Left kidney (tissue), 2 donors: ENCODE data around the gene BUD13. TPM values are rescaled to one million over a fixed set of nuclear protein-coding genes. Genes with fewer than 3 reads are reported as not detected.

Experiments
- DNase-seq: peaks from one replicate; pipeline ENCODE4 v3.0.0-alpha.2; 2013
- polyA plus RNA-seq: library from polyadenylated mRNA; unstranded; fragments of 120-200 nt; gene quantifications from one replicate; pipeline ENCODE4 v1.2.1, GENCODE V29; 2013; ENCODE audit not compliant: insufficient read length

The BUD13 gene
- polyA plus RNA-seq, 1 donor: 41.3 TPM

GRCh38 chr11:116718955-116719501 is 53.8 kb downstream of the BUD13 start:
- no peak for DNase-seq

DNA sequence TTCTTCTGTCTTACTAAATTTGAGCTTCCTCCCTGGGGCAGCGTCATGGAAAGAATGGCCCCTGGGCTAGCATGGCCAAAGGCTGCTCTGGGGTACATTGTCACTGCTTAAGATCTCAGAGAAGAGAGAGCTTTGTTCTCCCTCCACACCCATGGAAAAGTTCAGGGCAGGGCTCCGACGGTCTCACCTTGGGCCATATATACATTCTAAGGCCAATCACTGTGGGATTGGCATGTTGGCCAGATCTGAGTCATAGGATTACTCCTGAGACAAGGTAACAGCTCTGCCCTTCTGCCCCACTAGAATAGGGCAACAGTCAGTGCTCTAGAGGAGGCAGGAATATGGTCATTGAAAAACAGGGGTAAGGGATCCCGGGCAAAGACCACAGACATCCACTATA is 56.2 kb downstream of the BUD13 start:
- no peak for DNase-seq

- DNase-seq: no peak
Measured at GRCh38 chr11:116715383-116715782, 57.4 kb downstream of the BUD13 start.

DNA sequence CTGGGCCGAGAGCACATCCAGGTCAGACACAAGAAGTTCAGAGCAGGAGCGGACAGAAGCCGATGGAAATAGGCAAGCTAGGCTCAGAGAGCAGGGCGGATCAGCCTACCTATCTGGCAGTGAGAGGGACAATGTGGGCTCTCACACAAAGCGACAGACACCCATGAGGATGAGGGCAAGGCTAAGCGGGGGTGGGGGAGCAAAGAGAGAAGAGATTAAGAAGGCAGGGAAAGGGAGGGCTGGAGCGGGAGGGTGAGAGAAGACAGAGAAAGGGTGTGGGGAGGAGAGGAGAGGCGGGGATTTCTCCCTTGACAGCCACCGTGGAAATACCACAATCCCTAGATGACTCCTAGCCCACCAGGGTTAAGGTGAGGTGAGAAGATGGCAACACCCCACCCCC is 57.9 kb downstream of the BUD13 start:
- no peak for DNase-seq

GRCh38 chr11:116712428-116712827 is 60.4 kb downstream of the BUD13 start:
- no peak for DNase-seq

DNA sequence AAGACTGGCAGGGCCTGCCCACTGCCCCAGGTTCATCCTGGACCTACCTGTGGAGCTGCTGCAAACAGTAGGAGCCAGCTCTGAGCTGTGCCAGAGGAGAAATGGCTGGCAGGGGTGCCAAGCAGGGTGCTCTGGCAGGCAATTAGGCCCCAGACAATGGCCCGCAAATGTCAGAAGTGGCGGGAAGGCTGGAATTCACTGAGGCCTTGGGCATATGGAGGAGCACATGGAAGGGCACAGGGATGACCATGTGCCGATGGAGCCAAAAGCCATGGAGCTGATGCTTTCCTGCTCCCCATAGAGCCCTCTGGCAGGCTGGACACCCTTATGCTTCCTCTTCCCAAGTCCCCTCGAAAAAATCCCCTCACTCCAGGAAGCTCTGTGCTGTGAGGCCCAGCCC is 62.0 kb downstream of the BUD13 start:
- no peak for DNase-seq

GRCh38 chr11:116710001-116710674 is 62.6 kb downstream of the BUD13 start:
- no peak for DNase-seq

DNA sequence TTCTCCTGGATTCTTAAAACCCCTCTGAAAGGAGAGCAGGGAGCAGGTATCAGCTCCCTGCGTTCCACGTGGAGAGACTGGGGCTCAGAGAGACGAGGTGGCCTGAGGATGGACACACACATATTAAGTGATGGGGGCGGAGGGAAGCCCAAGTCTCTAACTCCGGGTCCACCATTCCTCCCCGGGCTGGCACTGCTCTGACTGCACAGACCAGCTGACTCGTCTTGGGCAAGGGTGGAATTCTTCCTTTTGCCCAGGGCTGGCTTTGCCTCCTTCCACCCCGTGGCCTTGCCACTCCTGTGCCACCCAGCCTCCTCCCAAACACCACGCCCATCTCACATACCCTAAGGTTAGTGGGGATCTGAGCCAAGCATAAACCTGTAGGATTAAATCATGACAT is 65.0 kb downstream of the BUD13 start:
- DNase-seq: no peak

- no peak for DNase-seq
Measured at GRCh38 chr11:116707161-116707629, 65.6 kb downstream of the BUD13 start.

- DNase-seq: no peak
Measured at GRCh38 chr11:116703421-116703820, 69.4 kb downstream of the BUD13 start.

GRCh38 chr11:116702772-116703385 is 69.9 kb downstream of the BUD13 start:
- DNase-seq: no peak

- DNase-seq: no peak
Measured at GRCh38 chr11:116701876-116702275, 70.9 kb downstream of the BUD13 start.

GRCh38 chr11:116701297-116701801 is 71.4 kb downstream of the BUD13 start:
- DNase-seq: no peak

DNA sequence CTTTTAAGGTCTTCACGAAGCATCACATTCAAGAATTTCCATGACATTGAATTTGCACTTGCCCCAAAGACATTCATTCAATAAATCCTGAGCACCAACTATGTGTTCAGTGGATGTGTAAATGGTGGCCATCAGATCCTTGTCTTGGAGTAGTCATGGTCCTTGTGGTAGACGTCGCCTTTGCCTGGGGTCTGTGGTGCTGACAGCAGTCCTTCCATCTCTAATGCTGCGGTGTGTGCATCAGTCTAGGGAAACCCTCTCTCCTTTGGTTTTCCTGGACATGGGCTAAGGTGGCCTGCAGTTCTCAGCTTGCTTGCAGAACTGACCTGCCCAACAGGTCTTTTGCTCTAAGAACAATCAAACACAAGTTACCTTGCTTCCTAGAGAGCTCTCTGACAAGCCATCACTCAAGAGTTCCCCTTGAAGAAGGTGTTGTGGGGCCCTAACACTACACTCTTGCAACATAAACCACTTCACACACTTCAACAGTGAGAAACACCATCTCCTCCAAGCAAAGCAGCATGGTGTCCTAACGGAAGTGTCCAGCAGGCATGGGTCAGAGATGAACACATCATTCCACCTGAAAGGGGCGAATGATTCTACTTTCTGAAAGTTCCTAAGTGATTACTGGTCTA is 72.1 kb downstream of the BUD13 start:
- DNase-seq: no peak

Other genes with a start within 250 kb of the BUD13 start
- gene ZPR1, start 15.0 kb upstream of the BUD13 start, polyA plus RNA-seq: 59.2 TPM
- gene APOA5, start 18.9 kb upstream of the BUD13 start, polyA plus RNA-seq: not detected
- gene APOA4, start 50.3 kb upstream of the BUD13 start, polyA plus RNA-seq: not detected
- gene APOC3, start 56.9 kb upstream of the BUD13 start, polyA plus RNA-seq: 9.2 TPM
- gene APOA1, start 64.6 kb upstream of the BUD13 start, polyA plus RNA-seq: 97.1 TPM